Measurements from ENCODE around the gene TMPRSS4. TPM values are rescaled to one million over a fixed set of nuclear protein-coding genes. Genes with fewer than 3 reads are reported as not detected.

Gene TMPRSS4
- total RNA-seq, 1 donor from 2014 or later: 3.4 TPM

- DNase-seq (ENCODE audit: low spot score): no peak
These were observed 2.6 kb downstream of the TMPRSS4 start for GRCh38 chr11:118079491-118079890.

GRCh38 chr11:118080296-118080695, 3.4 kb downstream of the TMPRSS4 start:
- DNase-seq (ENCODE audit: low spot score): no peak

- DNase-seq (ENCODE audit: low spot score): no peak
These were observed 4.5 kb downstream of the TMPRSS4 start for GRCh38 chr11:118081241-118081958.

- DNase-seq (ENCODE audit: low spot score): no peak
These were observed 6.1 kb downstream of the TMPRSS4 start for GRCh38 chr11:118082880-118083552.

GRCh38 chr11:118084247-118084646, 7.4 kb downstream of the TMPRSS4 start:
- DNase-seq (ENCODE audit: low spot score): peak; percentile 86

- no peak for DNase-seq (ENCODE audit: low spot score)
These were observed 7.8 kb downstream of the TMPRSS4 start for GRCh38 chr11:118084656-118085055.

- peak; percentile 36 for DNase-seq (ENCODE audit: low spot score)
These were observed 10.3 kb downstream of the TMPRSS4 start, which contains the start of gene SMIM35 for GRCh38 chr11:118086913-118087768. Gene SMIM35 (minus strand): TSS chr11:118086963. CDS start chr11:118086757, 206 bp downstream.

- no peak for DNase-seq (ENCODE audit: low spot score)
These were observed 11.1 kb downstream of the TMPRSS4 start for GRCh38 chr11:118087931-118088330.

- peak; percentile 25 for DNase-seq (ENCODE audit: low spot score)
These were observed 11.7 kb downstream of the TMPRSS4 start for GRCh38 chr11:118088531-118088930.

- no peak for DNase-seq (ENCODE audit: low spot score)
These were observed 13.8 kb downstream of the TMPRSS4 start for GRCh38 chr11:118090545-118091162.

GRCh38 chr11:118091690-118092089, 14.8 kb downstream of the TMPRSS4 start:
- DNase-seq (ENCODE audit: low spot score): no peak

GRCh38 chr11:118092907-118093571, 16.2 kb downstream of the TMPRSS4 start:
- no peak for DNase-seq (ENCODE audit: low spot score)

- no peak for DNase-seq (ENCODE audit: low spot score)
These were observed 18.6 kb downstream of the TMPRSS4 start for GRCh38 chr11:118095493-118095892.

GRCh38 chr11:118095967-118096367, 19.1 kb downstream of the TMPRSS4 start:
- no peak for DNase-seq (ENCODE audit: low spot score)

GRCh38 chr11:118098996-118099837, 22.3 kb downstream of the TMPRSS4 start:
- DNase-seq (ENCODE audit: low spot score): no peak

GRCh38 chr11:118099838-118100556, 23.1 kb downstream of the TMPRSS4 start:
- DNase-seq (ENCODE audit: low spot score): no peak

GRCh38 chr11:118100691-118101232, 23.9 kb downstream of the TMPRSS4 start:
- DNase-seq (ENCODE audit: low spot score): no peak

- no peak for DNase-seq (ENCODE audit: low spot score)
These were observed 25.9 kb downstream of the TMPRSS4 start for GRCh38 chr11:118102721-118103261.

- DNase-seq (ENCODE audit: low spot score): no peak
These were observed 27.6 kb downstream of the TMPRSS4 start for GRCh38 chr11:118104491-118104890.

Data from umbilical cord (tissue), 2 donors.